Colonic mucosa (tissue), 4 donors: ENCODE measurements around the gene TRIM31. TPM values are rescaled to one million over a fixed set of nuclear protein-coding genes. Genes with fewer than 3 reads are reported as not detected.

Experiments used
- DNase-seq: peaks from one replicate; pipeline ENCODE4 v3.0.0-alpha.2; 2020
- H3K27ac ChIP-seq: fragments of 200-600 bp; one replicate; pipeline ENCODE4 v1.8.0; 2021
- H3K27me3 ChIP-seq: fragments of 200-600 bp; one replicate; pipeline ENCODE4 v1.8.0; 2021
- H3K36me3 ChIP-seq: fragments of 200-600 bp; one replicate; pipeline ENCODE4 v1.8.0; 2021
- H3K4me1 ChIP-seq: fragments of 200-600 bp; one replicate; pipeline ENCODE4 v1.8.0; 2021; ENCODE audit warnings: mild to moderate bottlenecking
- H3K4me3 ChIP-seq: fragments of 200-600 bp; one replicate; pipeline ENCODE4 v1.8.0; 2021
- H3K9ac ChIP-seq, 2 donors: one replicate each; pipeline ENCODE4 v1.7.0; 2013; ENCODE audit warnings: control low read depth in 2 of 2, low read depth in 2 of 2, low read length in 2 of 2
- H3K9me3 ChIP-seq: fragments of 200-600 bp; one replicate; pipeline ENCODE4 v1.8.0; 2021
- CTCF ChIP-seq: fragments of 200-600 bp; IDR thresholded peaks from one replicate; pipeline ENCODE4 v1.8.0; 2022; ENCODE audit warnings: antibody characterized with exemption, mild to moderate bottlenecking
- intact Hi-C: fragments of 100-400 bp; cut with DNase I; formaldehyde crosslinking; loops from one replicate; pipeline ENCODE4 v1.14.1; 2022
- total RNA-seq, 2 donors: library from RNA; stranded (reverse); fragmentation: NEBNext Ultra II Directional in 1 of 2; extraction: Animal tissue kit (Norgen Biotek cat#: 25700) in 1 of 2; gene quantifications; one replicate each; pipeline ENCODE4 v1.2.1, GENCODE V29; 2021
- donor health status: healthy.
- donor health status: DM: no; HTN: no; CAD: no.
- donor health status: DM: no; HTN: no; CAD: no.

Gene TRIM31
- total RNA-seq, 2 donors from 2014 or later, result 44.4 to 51.2 TPM

GRCh38 chr6:30073489-30074235 lies 39.2 kb downstream of the TRIM31 start:
- peaks cover 6% of the 10 kb centered on the region for H3K4me1 ChIP-seq
- no peak overlapping the region for H3K27ac ChIP-seq
- H3K9me3 ChIP-seq, result no peaks in the 10 kb centered on the region
- no peak overlapping the region for H3K9ac ChIP-seq
- H3K4me3 ChIP-seq, result no peak overlapping the region
- TF ChIP-seq CTCF, result no peak
- peak; percentile 43 for DNase-seq
- intact Hi-C loops, result no loop called here
- H3K27me3 ChIP-seq, result peaks cover 30% of the 10 kb centered on the region
- H3K36me3 ChIP-seq, result no peaks in the 10 kb centered on the region

- H3K9ac ChIP-seq, result no peak overlapping the region
- peaks cover 30% of the 10 kb centered on the region for H3K27me3 ChIP-seq
- H3K4me1 ChIP-seq, result peaks cover 6% of the 10 kb centered on the region
- H3K4me3 ChIP-seq, result no peak overlapping the region
- no peak overlapping the region for H3K27ac ChIP-seq
- DNase-seq, result no peak
- H3K36me3 ChIP-seq, result no peaks in the 10 kb centered on the region
- intact Hi-C loops, result no loop called here
- no peak for TF ChIP-seq CTCF
- no peaks in the 10 kb centered on the region for H3K9me3 ChIP-seq
These were observed 41.0 kb downstream of the TRIM31 start for GRCh38 chr6:30071858-30072257.

- intact Hi-C loops, result no loop called here
- no peak overlapping the region for H3K4me3 ChIP-seq
- no peak overlapping the region for H3K9ac ChIP-seq
- H3K27me3 ChIP-seq, result peaks cover 30% of the 10 kb centered on the region
- no peaks in the 10 kb centered on the region for H3K36me3 ChIP-seq
- peaks cover 6% of the 10 kb centered on the region for H3K4me1 ChIP-seq
- peak; percentile 28 for DNase-seq
- no peak overlapping the region for H3K27ac ChIP-seq
- TF ChIP-seq CTCF, result no peak
- no peaks in the 10 kb centered on the region for H3K9me3 ChIP-seq
These were observed 41.6 kb downstream of the TRIM31 start for GRCh38 chr6:30071081-30071818.

GRCh38 chr6:30067460-30068139 lies 45.3 kb downstream of the TRIM31 start:
- Histone ChIP-seq H3K9ac (peak overlapping the region; percentile 57 to 94), H3K9me3 (no peaks in the 10 kb centered on the region), H3K27ac (peak overlapping the region; percentile 86), H3K4me3 (peak overlapping the region; percentile 69), H3K27me3 (peaks cover 5% of the 10 kb centered on the region), H3K36me3 (no peaks in the 10 kb centered on the region), H3K4me1 (no peaks in the 10 kb centered on the region)
- DNase-seq, result no peak
- no peak for TF ChIP-seq CTCF
- intact Hi-C loops, result loop anchor here (5.0 kb wide), 1 partner anchor 35 kb away; no protein-coding TSS in a partner anchor
